Mesenchymal stem cell (in vitro differentiated cells and primary cell): ENCODE data around the gene ACSF3.
"Not testable (repeated sequence)": the region's sequence is repeated elsewhere in the genome, so short reads cannot be mapped to it uniquely, and the experiment has no call there.

Experiments used
- DNase-seq: peaks from one replicate; pipeline ENCODE4 v3.0.0-alpha.2; 2013
- H2AFZ ChIP-seq: one replicate; pipeline ENCODE4 v1.6.1; 2013; ENCODE audit warnings: low read depth, mild to moderate bottlenecking, control low read depth, inconsistent platforms, low read length, moderate library complexity
- H2AK5ac ChIP-seq: 2 replicates; pipeline ENCODE4 v1.6.1; 2013; ENCODE audit warnings: low read length, moderate library complexity, mild to moderate bottlenecking, inconsistent platforms; ENCODE audit not compliant: severe bottlenecking
- H2BK120ac ChIP-seq: one replicate; pipeline ENCODE4 v1.6.1; 2013; ENCODE audit warnings: low read depth, mild to moderate bottlenecking, inconsistent platforms, low read length, moderate library complexity
- H2BK12ac ChIP-seq, 2 experiments: one replicate each; pipeline ENCODE4 v1.6.1; 2013; ENCODE audit warnings: inconsistent platforms in 2 of 2, low read length in 2 of 2, mild to moderate bottlenecking in 2 of 2, moderate library complexity in 2 of 2, control low read depth in 1 of 2
- H2BK15ac ChIP-seq: one replicate; pipeline ENCODE4 v1.6.1; 2013; ENCODE audit warnings: mild to moderate bottlenecking, low read depth, inconsistent platforms; ENCODE audit not compliant: poor library complexity, severe bottlenecking
- H2BK5ac ChIP-seq: 2 replicates; pipeline ENCODE4 v1.6.1; 2013; ENCODE audit warnings: low read depth, mild to moderate bottlenecking, low read length, control low read depth, inconsistent platforms; ENCODE audit not compliant: poor library complexity, severe bottlenecking
- H3K14ac ChIP-seq, 2 experiments: one replicate each; pipeline ENCODE4 v1.6.1; 2013; ENCODE audit warnings: inconsistent platforms in 2 of 2, low read length in 2 of 2, control low read depth in 1 of 2, mild to moderate bottlenecking in 1 of 2, moderate library complexity in 1 of 2
- H3K18ac ChIP-seq, 2 experiments: one replicate each; pipeline ENCODE4 v1.6.1; 2013; ENCODE audit warnings: inconsistent platforms in 2 of 2, low read length in 2 of 2, control low read depth in 1 of 2, low read depth in 1 of 2, mild to moderate bottlenecking in 1 of 2
- H3K23ac ChIP-seq, 2 experiments: one replicate each; pipeline ENCODE4 v1.6.1; 2013; ENCODE audit warnings: inconsistent platforms in 2 of 2, low read length in 2 of 2, mild to moderate bottlenecking in 2 of 2, moderate library complexity in 2 of 2, control low read depth in 1 of 2
- H3K27ac ChIP-seq: 2 replicates; pipeline ENCODE4 v1.5.1; 2013; ENCODE audit warnings: mild to moderate bottlenecking, moderate library complexity, low read length, control low read depth, inconsistent platforms; ENCODE audit not compliant: poor library complexity, severe bottlenecking
- H3K27me3 ChIP-seq, 2 experiments: 2 replicates each; pipeline versions ENCODE4 v1.6.1 to v1.7.0; 2013; ENCODE audit warnings: low read length in 2 of 2, mild to moderate bottlenecking in 2 of 2, moderate library complexity in 2 of 2, control low read depth in 1 of 2, inconsistent platforms in 1 of 2; ENCODE audit not compliant: control insufficient read depth in 1 of 2, insufficient read depth in 1 of 2
- H3K36me3 ChIP-seq, 2 experiments: 2 replicates each; pipeline versions ENCODE4 v1.6.1 to v1.7.0; 2013; ENCODE audit warnings: low read length in 2 of 2, control low read depth in 1 of 2, inconsistent platforms in 1 of 2, low read depth in 1 of 2, mild to moderate bottlenecking in 1 of 2; ENCODE audit not compliant: insufficient read depth in 2 of 2, control insufficient read depth in 1 of 2
- H3K4ac ChIP-seq, 2 experiments: one replicate each; pipeline ENCODE4 v1.6.1; 2013; ENCODE audit warnings: inconsistent platforms in 2 of 2, low read length in 2 of 2, mild to moderate bottlenecking in 2 of 2, moderate library complexity in 2 of 2, control low read depth in 1 of 2, low read depth in 1 of 2
- H3K4me1 ChIP-seq: 2 replicates; pipeline ENCODE4 v1.6.1; 2013; ENCODE audit warnings: low read depth, low read length, control low read depth; ENCODE audit not compliant: control insufficient read depth, insufficient read depth
- H3K4me2 ChIP-seq: 2 replicates; pipeline ENCODE4 v1.6.1; 2013; ENCODE audit warnings: low read length, mild to moderate bottlenecking, inconsistent platforms; ENCODE audit not compliant: poor library complexity, severe bottlenecking
- H3K4me3 ChIP-seq, 2 experiments: 2 replicates each; pipeline versions ENCODE4 v1.5.1 to v1.7.0; 2013; ENCODE audit warnings: low read length in 2 of 2, mild to moderate bottlenecking in 2 of 2, control low read depth in 1 of 2, low read depth in 1 of 2; ENCODE audit not compliant: insufficient read depth in 1 of 2
- H3K79me1 ChIP-seq: replicated peaks from 2 replicates; pipeline ENCODE4 v1.6.1; 2013; ENCODE audit warnings: mild to moderate bottlenecking, control low read depth, low read length, inconsistent platforms; ENCODE audit not compliant: poor library complexity, severe bottlenecking
- H3K9ac ChIP-seq: 2 replicates; pipeline ENCODE4 v1.7.0; 2013; ENCODE audit warnings: mild to moderate bottlenecking, low read length, moderate library complexity
- H3K9me3 ChIP-seq: 2 replicates; pipeline ENCODE4 v1.7.0; 2013; ENCODE audit warnings: mild to moderate bottlenecking, low read length; ENCODE audit not compliant: control insufficient read depth
- H4K8ac ChIP-seq: one replicate; pipeline ENCODE4 v1.6.1; 2013; ENCODE audit warnings: inconsistent platforms, mild to moderate bottlenecking, low read length, moderate library complexity
- H4K91ac ChIP-seq: one replicate; pipeline ENCODE4 v1.6.1; 2013; ENCODE audit warnings: mild to moderate bottlenecking, low read length, inconsistent platforms
- WGBS: methylation state at CpG from one replicate; pipeline ENCODE4 v1.1.7; 2013; ENCODE audit warnings: mixed read lengths; 5-methylcytosine and 5-hydroxymethylcytosine counted together

The ACSF3 gene

GRCh38 chr16:89068814-89069616 lies 24.6 kb upstream of the ACSF3 start:
- H3K4ac ChIP-seq, H3K79me1 ChIP-seq, H2BK12ac ChIP-seq, H2BK5ac ChIP-seq, H3K23ac ChIP-seq, H3K9me3 ChIP-seq, H3K36me3 ChIP-seq, H4K91ac ChIP-seq, H3K9ac ChIP-seq, H2BK120ac ChIP-seq, H3K14ac ChIP-seq, H3K4me2 ChIP-seq, H3K27ac ChIP-seq, H2AK5ac ChIP-seq, H2BK15ac ChIP-seq, H3K4me3 ChIP-seq, DNase-seq, H3K4me1 ChIP-seq, H4K8ac ChIP-seq, H3K18ac ChIP-seq, H2AFZ ChIP-seq: not testable (repeated sequence)
- peaks cover 0 to 85% of the 10 kb centered on the region in 2 experiments for H3K27me3 ChIP-seq
- WGBS = 84% methylated on average over 4 of the region's 4 CpGs

GRCh38 chr16:89069920-89070319 lies 23.7 kb upstream of the ACSF3 start:
- H3K23ac ChIP-seq = no peak overlapping the region
- WGBS = 93% methylated on average over 9 of the region's 9 CpGs
- no peak overlapping the region for H3K4me3 ChIP-seq
- DNase-seq = no peak
- no peaks in the 10 kb centered on the region for H3K9me3 ChIP-seq
- H3K4ac ChIP-seq = no peak overlapping the region
- no peaks in the 10 kb centered on the region for H3K79me1 ChIP-seq
- no peak overlapping the region for H3K9ac ChIP-seq
- no peak overlapping the region for H3K14ac ChIP-seq
- no peaks in the 10 kb centered on the region for H3K36me3 ChIP-seq
- no peak overlapping the region for H2BK5ac ChIP-seq
- no peak overlapping the region for H4K8ac ChIP-seq
- no peak overlapping the region for H2BK120ac ChIP-seq
- peaks cover 1% of the 10 kb centered on the region for H3K4me1 ChIP-seq
- no peak overlapping the region for H2BK15ac ChIP-seq
- no peak overlapping the region for H2AK5ac ChIP-seq
- H3K4me2 ChIP-seq = no peak overlapping the region
- H3K27me3 ChIP-seq = peaks cover 0 to 77% of the 10 kb centered on the region in 2 experiments
- no peak overlapping the region for H3K27ac ChIP-seq
- H4K91ac ChIP-seq = no peak overlapping the region
- H2BK12ac ChIP-seq = no peak overlapping the region
- H2AFZ ChIP-seq = no peak overlapping the region
- no peak overlapping the region for H3K18ac ChIP-seq

GRCh38 chr16:89070590-89070989 lies 23.1 kb upstream of the ACSF3 start:
- Histone ChIP-seq H3K14ac (no peak overlapping the region), H4K8ac (no peak overlapping the region), H3K27me3 (peaks cover 0 to 73% of the 10 kb centered on the region in 2 experiments), H3K4me3 (no peak overlapping the region), H3K9ac (no peak overlapping the region), H2BK12ac (no peak overlapping the region), H3K23ac (no peak overlapping the region), H4K91ac (no peak overlapping the region), H3K27ac (no peak overlapping the region), H3K4ac (no peak overlapping the region), H3K4me1 (peaks cover 1% of the 10 kb centered on the region), H2BK15ac (no peak overlapping the region), H3K18ac (no peak overlapping the region), H3K79me1 (no peaks in the 10 kb centered on the region), H3K4me2 (no peak overlapping the region), H2BK5ac (no peak overlapping the region), H3K9me3 (no peaks in the 10 kb centered on the region), H3K36me3 (no peaks in the 10 kb centered on the region), H2AFZ (no peak overlapping the region), H2AK5ac (no peak overlapping the region), H2BK120ac (no peak overlapping the region)
- 92% methylated on average over 6 of the region's 24 CpGs for WGBS
- no peak for DNase-seq

GRCh38 chr16:89071686-89072547 lies 21.7 kb upstream of the ACSF3 start:
- Histone ChIP-seq H2BK15ac (no peak overlapping the region), H3K18ac (no peak overlapping the region), H3K14ac (no peak overlapping the region), H3K4ac (no peak overlapping the region), H3K79me1 (no peaks in the 10 kb centered on the region), H3K4me2 (no peak overlapping the region), H3K4me1 (peaks cover 1% of the 10 kb centered on the region), H3K27ac (no peak overlapping the region), H3K27me3 (peaks cover 0 to 60% of the 10 kb centered on the region in 2 experiments), H2BK5ac (no peak overlapping the region), H3K36me3 (no peaks in the 10 kb centered on the region), H3K23ac (no peak overlapping the region), H4K91ac (no peak overlapping the region), H3K4me3 (peak overlapping the region in 1 of 2 experiments; percentile 58), H2BK12ac (no peak overlapping the region), H2BK120ac (no peak overlapping the region), H3K9me3 (no peaks in the 10 kb centered on the region), H4K8ac (no peak overlapping the region), H2AK5ac (no peak overlapping the region), H3K9ac (no peak overlapping the region), H2AFZ (no peak overlapping the region)
- WGBS = 32% methylated on average over 22 of the region's 30 CpGs
- DNase-seq = peak; percentile 53
